ENCODE data around the gene LILRB3.
"Not testable (repeated sequence)": the region's sequence is repeated elsewhere in the genome, so short reads cannot be mapped to it uniquely, and the experiment has no call there.

Gene LILRB3

GRCh38 chr19:54196536-54196935 is 26.3 kb downstream of the LILRB3 start:
- Histone ChIP-seq H3K36me3 (ENCODE audit: control insufficient read depth in 1 of 2, insufficient read depth in 2 of 2, low read length in 2 of 2) (peaks cover 11 to 21% of the 10 kb centered on the region in 2 donors), H3K9me3 (ENCODE audit: control insufficient read depth in 1 of 2, low read length in 2 of 2) (no peaks in the 10 kb centered on the region), H3K4me3 (ENCODE audit: low read depth in 1 of 2, low read length in 2 of 2) (no peak overlapping the region), H3K27ac (ENCODE audit: low read length) (no peak overlapping the region), H3K4me1 (ENCODE audit: control insufficient read depth in 1 of 2, insufficient read depth in 2 of 2, low read length in 2 of 2) (peaks cover 3 to 20% of the 10 kb centered on the region in 2 donors), H3K27me3 (ENCODE audit: low read depth, low read length) (no peaks in the 10 kb centered on the region)

GRCh38 chr19:54194463-54194862 is 28.3 kb downstream of the LILRB3 start:
- H3K27me3 ChIP-seq (ENCODE audit: low read depth, low read length); H3K27ac ChIP-seq (ENCODE audit: low read length); H3K4me3 ChIP-seq (ENCODE audit: low read depth in 1 of 2, low read length in 2 of 2); H3K9me3 ChIP-seq (ENCODE audit: control insufficient read depth in 1 of 2, low read length in 2 of 2): not testable (repeated sequence)
- peaks cover 3 to 13% of the 10 kb centered on the region in 2 donors for H3K4me1 ChIP-seq (ENCODE audit: control insufficient read depth in 1 of 2, insufficient read depth in 2 of 2, low read length in 2 of 2)
- peaks cover 7 to 23% of the 10 kb centered on the region in 2 donors for H3K36me3 ChIP-seq (ENCODE audit: control insufficient read depth in 1 of 2, insufficient read depth in 2 of 2, low read length in 2 of 2)

DNA sequence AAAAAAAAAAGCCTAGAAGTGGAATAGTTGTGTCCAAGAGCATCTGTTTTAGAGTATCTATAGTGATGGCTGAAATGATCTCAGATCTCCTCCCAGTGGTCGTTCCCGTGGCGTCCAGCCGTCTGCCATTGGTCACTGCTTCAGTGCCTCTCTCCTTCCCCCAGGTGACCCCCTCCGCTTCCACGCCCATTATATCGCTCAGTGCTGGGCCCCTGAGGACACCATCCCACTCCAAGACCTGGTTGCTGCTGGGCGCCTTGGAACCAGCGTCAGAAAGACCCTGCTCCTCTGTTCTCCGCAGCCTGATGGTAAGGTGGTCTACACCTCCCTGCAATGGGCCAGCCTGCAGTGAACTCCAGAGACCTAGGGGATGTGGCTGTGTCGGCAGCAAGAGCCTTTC is 29.8 kb downstream of the LILRB3 start:
- peaks cover 8 to 24% of the 10 kb centered on the region in 2 donors for H3K4me1 ChIP-seq (ENCODE audit: control insufficient read depth in 1 of 2, insufficient read depth in 2 of 2, low read length in 2 of 2)
- no peaks in the 10 kb centered on the region for H3K9me3 ChIP-seq (ENCODE audit: control insufficient read depth in 1 of 2, low read length in 2 of 2)
- no peak overlapping the region for H3K4me3 ChIP-seq (ENCODE audit: low read depth in 1 of 2, low read length in 2 of 2)
- H3K27ac ChIP-seq (ENCODE audit: low read length): no peak overlapping the region
- peaks cover 7 to 23% of the 10 kb centered on the region in 2 donors for H3K36me3 ChIP-seq (ENCODE audit: control insufficient read depth in 1 of 2, insufficient read depth in 2 of 2, low read length in 2 of 2)
- H3K27me3 ChIP-seq (ENCODE audit: low read depth, low read length): no peaks in the 10 kb centered on the region

- Histone ChIP-seq H3K4me3 (ENCODE audit: low read depth in 1 of 2, low read length in 2 of 2) (peak overlapping the region; percentile 76 to 90), H3K27ac (ENCODE audit: low read length) (peak overlapping the region; percentile 96), H3K27me3 (ENCODE audit: low read depth, low read length) (no peaks in the 10 kb centered on the region), H3K36me3 (ENCODE audit: control insufficient read depth in 1 of 2, insufficient read depth in 2 of 2, low read length in 2 of 2) (peaks cover 11 to 23% of the 10 kb centered on the region in 2 donors), H3K9me3 (ENCODE audit: control insufficient read depth in 1 of 2, low read length in 2 of 2) (no peaks in the 10 kb centered on the region), H3K4me1 (ENCODE audit: control insufficient read depth in 1 of 2, insufficient read depth in 2 of 2, low read length in 2 of 2) (peaks cover 8 to 25% of the 10 kb centered on the region in 2 donors)
Observed at GRCh38 chr19:54191811-54192453, 30.9 kb downstream of the LILRB3 start.

DNA sequence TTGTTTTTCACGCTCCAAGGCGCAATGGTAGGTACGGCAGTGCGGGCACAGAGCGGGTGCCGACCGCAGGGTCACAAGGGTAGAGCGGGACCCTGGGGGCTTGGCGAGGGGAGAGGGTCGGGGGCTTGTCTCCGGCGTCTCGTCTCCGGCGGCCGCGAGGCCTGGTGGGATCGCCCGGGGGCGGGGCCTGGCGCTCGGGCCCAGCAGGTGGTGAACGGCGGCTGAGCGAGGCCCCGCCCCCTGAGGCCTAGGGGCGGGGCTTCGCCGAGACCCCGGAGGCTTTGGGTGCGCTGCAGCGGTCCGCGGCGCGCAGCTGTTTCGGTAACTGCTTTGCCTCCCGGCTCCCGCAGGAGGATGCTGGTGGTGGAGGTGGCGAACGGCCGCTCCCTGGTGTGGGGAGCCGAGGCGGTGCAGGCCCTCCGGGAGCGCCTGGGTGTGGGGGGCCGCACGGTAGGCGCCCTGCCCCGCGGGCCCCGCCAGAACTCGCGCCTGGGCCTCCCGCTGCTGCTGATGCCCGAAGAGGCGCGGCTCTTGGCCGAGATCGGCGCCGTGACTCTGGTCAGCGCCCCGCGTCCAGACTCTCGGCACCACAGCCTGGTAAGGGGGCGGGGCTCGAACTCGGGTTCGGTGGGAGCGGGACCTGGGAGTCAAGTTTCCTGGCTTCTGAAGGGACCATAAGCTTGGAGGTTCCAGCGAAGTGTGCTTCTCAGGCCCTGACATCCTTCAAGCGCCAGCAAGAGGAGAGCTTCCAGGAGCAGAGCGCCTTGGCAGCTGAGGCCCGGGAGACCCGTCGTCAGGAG is 31.6 kb downstream of the LILRB3 start, which contains the start of gene TSEN34:
TSS of gene TSEN34 (plus strand) at position 298 of the 800 bp plus-strand sequence. CDS start at position 355, 57 bp downstream.
- Histone ChIP-seq H3K4me1 (ENCODE audit: control insufficient read depth in 1 of 2, insufficient read depth in 2 of 2, low read length in 2 of 2) (peaks cover 8 to 25% of the 10 kb centered on the region in 2 donors), H3K27ac (ENCODE audit: low read length) (peak within 1 kb of the TSS; percentile 96), H3K9me3 (ENCODE audit: control insufficient read depth in 1 of 2, low read length in 2 of 2) (no peaks in the 10 kb centered on the region), H3K36me3 (ENCODE audit: control insufficient read depth in 1 of 2, insufficient read depth in 2 of 2, low read length in 2 of 2) (peaks cover 16 to 23% of the 10 kb centered on the region in 2 donors), H3K4me3 (ENCODE audit: low read depth in 1 of 2, low read length in 2 of 2) (peak within 1 kb of the TSS; percentile 76 to 90), H3K27me3 (ENCODE audit: low read depth, low read length) (no peaks in the 10 kb centered on the region)

GRCh38 chr19:54190503-54191010 is 32.2 kb downstream of the LILRB3 start:
- peak overlapping the region; percentile 96 for H3K27ac ChIP-seq (ENCODE audit: low read length)
- no peaks in the 10 kb centered on the region for H3K9me3 ChIP-seq (ENCODE audit: control insufficient read depth in 1 of 2, low read length in 2 of 2)
- no peaks in the 10 kb centered on the region for H3K27me3 ChIP-seq (ENCODE audit: low read depth, low read length)
- peaks cover 8 to 25% of the 10 kb centered on the region in 2 donors for H3K4me1 ChIP-seq (ENCODE audit: control insufficient read depth in 1 of 2, insufficient read depth in 2 of 2, low read length in 2 of 2)
- peaks cover 16 to 23% of the 10 kb centered on the region in 2 donors for H3K36me3 ChIP-seq (ENCODE audit: control insufficient read depth in 1 of 2, insufficient read depth in 2 of 2, low read length in 2 of 2)
- H3K4me3 ChIP-seq (ENCODE audit: low read depth in 1 of 2, low read length in 2 of 2): peak overlapping the region; percentile 76 to 90

DNA sequence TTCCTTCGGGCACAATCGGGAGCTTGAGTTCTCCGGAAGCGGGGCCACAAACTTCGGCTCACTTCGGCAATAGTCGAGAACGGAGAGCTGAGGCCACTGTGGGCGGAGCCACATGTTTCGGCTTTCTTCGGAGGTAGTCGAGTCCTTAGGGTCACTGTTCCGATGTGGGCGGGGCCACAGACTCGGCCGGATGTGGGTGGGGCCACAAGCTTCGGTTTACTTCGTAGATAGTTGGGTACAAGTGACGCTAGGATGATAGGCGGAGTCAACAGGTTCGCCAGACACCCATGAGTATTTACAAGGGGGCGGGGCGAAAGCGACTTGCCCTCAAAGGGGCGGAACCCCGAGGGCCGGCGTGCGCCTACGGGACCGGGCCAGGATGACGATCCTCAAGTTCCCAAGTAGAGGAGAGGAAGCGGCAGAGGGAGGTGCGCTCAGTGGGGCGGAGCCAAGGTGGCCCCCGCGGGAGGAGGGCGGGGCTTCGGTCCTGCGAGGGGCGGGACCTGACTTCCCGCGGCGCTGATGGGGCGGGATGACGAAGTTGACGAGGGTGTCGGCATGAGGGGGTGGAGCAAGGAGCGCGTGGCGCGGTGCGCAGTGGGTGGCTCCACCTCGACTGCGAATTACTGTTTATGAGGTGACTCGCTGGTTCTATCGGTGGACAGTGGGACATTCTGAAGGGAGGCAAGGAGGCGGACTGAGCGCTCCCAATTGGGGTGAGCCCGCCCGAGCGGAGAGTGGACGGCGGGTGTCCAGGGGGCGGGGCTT is 32.9 kb downstream of the LILRB3 start:
- peak overlapping the region; percentile 96 for H3K27ac ChIP-seq (ENCODE audit: low read length)
- peak overlapping the region; percentile 59 to 90 for H3K4me3 ChIP-seq (ENCODE audit: low read depth in 1 of 2, low read length in 2 of 2)
- no peaks in the 10 kb centered on the region for H3K9me3 ChIP-seq (ENCODE audit: control insufficient read depth in 1 of 2, low read length in 2 of 2)
- peaks cover 8 to 25% of the 10 kb centered on the region in 2 donors for H3K4me1 ChIP-seq (ENCODE audit: control insufficient read depth in 1 of 2, insufficient read depth in 2 of 2, low read length in 2 of 2)
- H3K36me3 ChIP-seq (ENCODE audit: control insufficient read depth in 1 of 2, insufficient read depth in 2 of 2, low read length in 2 of 2): peaks cover 16 to 23% of the 10 kb centered on the region in 2 donors
- H3K27me3 ChIP-seq (ENCODE audit: low read depth, low read length): no peaks in the 10 kb centered on the region

GRCh38 chr19:54189145-54189734 is 33.6 kb downstream of the LILRB3 start, which contains the start of gene MBOAT7:
TSS of gene MBOAT7 (minus strand) at chr19:54189580. CDS start at chr19:54188508, 1,072 bp downstream.
- peak within 1 kb of the TSS; percentile 96 for H3K27ac ChIP-seq (ENCODE audit: low read length)
- H3K4me3 ChIP-seq (ENCODE audit: low read depth in 1 of 2, low read length in 2 of 2): peak within 1 kb of the TSS; percentile 59 to 90
- peaks cover 16 to 20% of the 10 kb centered on the region in 2 donors for H3K36me3 ChIP-seq (ENCODE audit: control insufficient read depth in 1 of 2, insufficient read depth in 2 of 2, low read length in 2 of 2)
- H3K9me3 ChIP-seq (ENCODE audit: control insufficient read depth in 1 of 2, low read length in 2 of 2): no peaks in the 10 kb centered on the region
- H3K27me3 ChIP-seq (ENCODE audit: low read depth, low read length): no peaks in the 10 kb centered on the region
- peaks cover 8 to 25% of the 10 kb centered on the region in 2 donors for H3K4me1 ChIP-seq (ENCODE audit: control insufficient read depth in 1 of 2, insufficient read depth in 2 of 2, low read length in 2 of 2)

GRCh38 chr19:54188215-54188871 is 34.5 kb downstream of the LILRB3 start:
- Histone ChIP-seq H3K27me3 (ENCODE audit: low read depth, low read length) (no peaks in the 10 kb centered on the region), H3K9me3 (ENCODE audit: control insufficient read depth in 1 of 2, low read length in 2 of 2) (no peaks in the 10 kb centered on the region), H3K36me3 (ENCODE audit: control insufficient read depth in 1 of 2, insufficient read depth in 2 of 2, low read length in 2 of 2) (peaks cover 13 to 19% of the 10 kb centered on the region in 2 donors), H3K27ac (ENCODE audit: low read length) (peak overlapping the region; percentile 75), H3K4me1 (ENCODE audit: control insufficient read depth in 1 of 2, insufficient read depth in 2 of 2, low read length in 2 of 2) (peaks cover 8 to 25% of the 10 kb centered on the region in 2 donors), H3K4me3 (ENCODE audit: low read depth in 1 of 2, low read length in 2 of 2) (peak overlapping the region; percentile 59 to 90)

- no peaks in the 10 kb centered on the region for H3K27me3 ChIP-seq (ENCODE audit: low read depth, low read length)
- H3K27ac ChIP-seq (ENCODE audit: low read length): peak overlapping the region; percentile 85
- H3K4me1 ChIP-seq (ENCODE audit: control insufficient read depth in 1 of 2, insufficient read depth in 2 of 2, low read length in 2 of 2): peaks cover 8 to 18% of the 10 kb centered on the region in 2 donors
- H3K36me3 ChIP-seq (ENCODE audit: control insufficient read depth in 1 of 2, insufficient read depth in 2 of 2, low read length in 2 of 2): peaks cover 8 to 15% of the 10 kb centered on the region in 2 donors
- H3K9me3 ChIP-seq (ENCODE audit: control insufficient read depth in 1 of 2, low read length in 2 of 2): no peaks in the 10 kb centered on the region
- peak overlapping the region in 1 of 2 donors; percentile 3 for H3K4me3 ChIP-seq (ENCODE audit: low read depth in 1 of 2, low read length in 2 of 2)
Observed at GRCh38 chr19:54186934-54187381, 35.8 kb downstream of the LILRB3 start.

Data from muscle layer of duodenum (tissue), 2 donors.